Colonic mucosa (tissue), 4 donors: Measurements from ENCODE around the gene MOCOS. TPM values are rescaled to one million over a fixed set of nuclear protein-coding genes. Genes with fewer than 3 reads are reported as not detected.

Experiments used
- DNase-seq: peaks from one replicate; pipeline ENCODE4 v3.0.0-alpha.2; 2020
- H3K27ac ChIP-seq: fragments of 200-600 bp; one replicate; pipeline ENCODE4 v1.8.0; 2021
- H3K27me3 ChIP-seq: fragments of 200-600 bp; one replicate; pipeline ENCODE4 v1.8.0; 2021
- H3K36me3 ChIP-seq: fragments of 200-600 bp; one replicate; pipeline ENCODE4 v1.8.0; 2021
- H3K4me1 ChIP-seq: fragments of 200-600 bp; one replicate; pipeline ENCODE4 v1.8.0; 2021; ENCODE audit warnings: mild to moderate bottlenecking
- H3K4me3 ChIP-seq: fragments of 200-600 bp; one replicate; pipeline ENCODE4 v1.8.0; 2021
- H3K9ac ChIP-seq, 2 donors: one replicate each; pipeline ENCODE4 v1.7.0; 2013; ENCODE audit warnings: control low read depth in 2 of 2, low read depth in 2 of 2, low read length in 2 of 2
- H3K9me3 ChIP-seq: fragments of 200-600 bp; one replicate; pipeline ENCODE4 v1.8.0; 2021
- CTCF ChIP-seq: fragments of 200-600 bp; IDR thresholded peaks from one replicate; pipeline ENCODE4 v1.8.0; 2022; ENCODE audit warnings: antibody characterized with exemption, mild to moderate bottlenecking
- intact Hi-C: fragments of 100-400 bp; cut with DNase I; formaldehyde crosslinking; loops from one replicate; pipeline ENCODE4 v1.14.1; 2022
- total RNA-seq, 2 donors: library from RNA; stranded (reverse); fragmentation: NEBNext Ultra II Directional in 1 of 2; extraction: Animal tissue kit (Norgen Biotek cat#: 25700) in 1 of 2; gene quantifications; one replicate each; pipeline ENCODE4 v1.2.1, GENCODE V29; 2021
- donor health status: healthy.
- donor health status: DM: no; HTN: no; CAD: no.
- donor health status: DM: no; HTN: no; CAD: no.

Gene MOCOS
- total RNA-seq, 2 donors from 2014 or later: 6.8 to 10.0 TPM

DNA sequence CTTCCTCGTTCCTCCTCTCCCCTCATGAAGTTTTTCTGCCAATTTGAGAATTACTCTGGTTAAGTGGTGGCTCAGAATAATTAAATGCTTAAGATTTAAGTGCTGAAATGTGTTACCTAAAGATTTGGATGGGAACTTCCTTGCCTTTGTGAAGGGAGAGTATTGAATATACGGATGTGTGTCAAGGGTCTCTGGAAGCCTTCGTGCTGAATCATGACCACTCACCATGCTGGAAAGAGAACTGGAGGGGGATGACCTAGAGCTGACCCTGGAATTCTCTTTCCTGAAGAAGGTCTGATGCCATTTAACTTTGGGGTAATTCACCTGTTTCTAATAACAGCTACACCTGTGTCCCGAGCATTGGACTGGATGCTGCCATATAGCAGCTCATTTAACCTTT lies 2.2 kb downstream of the MOCOS start:
- no peak overlapping the region for H3K27ac ChIP-seq
- no peaks in the 10 kb centered on the region for H3K9me3 ChIP-seq
- H3K27me3 ChIP-seq: no peaks in the 10 kb centered on the region
- no peaks in the 10 kb centered on the region for H3K36me3 ChIP-seq
- H3K4me1 ChIP-seq: no peaks in the 10 kb centered on the region
- intact Hi-C loops: loop anchor here (10.0 kb wide), 1 partner anchor 95 kb away; no protein-coding TSS in a partner anchor
- no peak for DNase-seq
- H3K9ac ChIP-seq: no peak overlapping the region
- TF ChIP-seq CTCF: no peak
- H3K4me3 ChIP-seq: no peak overlapping the region

- Histone ChIP-seq H3K36me3 (no peaks in the 10 kb centered on the region), H3K4me1 (no peaks in the 10 kb centered on the region), H3K9ac (no peak overlapping the region), H3K27ac (no peak overlapping the region), H3K9me3 (no peaks in the 10 kb centered on the region), H3K27me3 (no peaks in the 10 kb centered on the region), H3K4me3 (no peak overlapping the region)
- intact Hi-C loops: no loop called here
- no peak for TF ChIP-seq CTCF
- peak; percentile 3 for DNase-seq
Observed at GRCh38 chr18:36191286-36191685, 4.0 kb downstream of the MOCOS start.

DNA sequence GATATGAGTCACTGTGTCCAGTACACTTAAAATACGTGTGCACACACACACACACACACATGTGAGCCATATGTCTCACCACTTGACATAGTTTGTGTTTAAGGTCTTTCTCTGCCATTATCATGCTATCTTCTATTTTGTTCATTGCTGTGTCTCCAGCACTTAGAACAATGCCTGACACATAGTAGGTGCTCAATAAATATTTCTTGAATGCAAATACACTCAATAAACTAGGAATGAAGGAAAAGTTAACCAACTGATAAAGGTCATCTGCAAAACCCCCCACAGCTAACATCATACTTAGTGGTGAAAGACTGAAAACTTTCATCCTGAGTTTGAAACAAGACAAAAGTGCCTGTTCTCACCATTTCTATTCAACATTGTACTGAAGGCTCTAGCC lies 4.4 kb downstream of the MOCOS start:
- Histone ChIP-seq H3K27me3 (no peaks in the 10 kb centered on the region), H3K4me1 (no peaks in the 10 kb centered on the region)
- DNase-seq: no peak

GRCh38 chr18:36194600-36195315 lies 7.5 kb downstream of the MOCOS start:
- Histone ChIP-seq H3K27me3 (no peaks in the 10 kb centered on the region), H3K9ac (no peak overlapping the region), H3K36me3 (no peaks in the 10 kb centered on the region), H3K4me3 (no peak overlapping the region), H3K9me3 (no peaks in the 10 kb centered on the region), H3K27ac (no peak overlapping the region), H3K4me1 (no peaks in the 10 kb centered on the region)
- DNase-seq: no peak
- intact Hi-C loops: no loop called here
- TF ChIP-seq CTCF: no peak

More for the DNA sequence above, 4.4 kb downstream of the MOCOS start:
- TF ChIP-seq CTCF: no peak
- Histone ChIP-seq H3K9ac (no peak overlapping the region), H3K9me3 (no peaks in the 10 kb centered on the region), H3K4me3 (no peak overlapping the region), H3K27ac (no peak overlapping the region), H3K36me3 (no peaks in the 10 kb centered on the region)
- intact Hi-C loops: no loop called here

GRCh38 chr18:36195427-36196122 lies 8.3 kb downstream of the MOCOS start:
- TF ChIP-seq CTCF: no peak
- H3K9ac ChIP-seq: no peak overlapping the region
- DNase-seq: no peak
- intact Hi-C loops: no loop called here
- no peaks in the 10 kb centered on the region for H3K9me3 ChIP-seq
- H3K4me3 ChIP-seq: no peak overlapping the region
- no peaks in the 10 kb centered on the region for H3K4me1 ChIP-seq
- H3K36me3 ChIP-seq: no peaks in the 10 kb centered on the region
- H3K27ac ChIP-seq: no peak overlapping the region
- H3K27me3 ChIP-seq: no peaks in the 10 kb centered on the region
